NCI-H2029 treated with DMSO at 0.1 percent for 48 hours (cell line): Measurements from ENCODE around the gene CPPED1.

ENCODE experiments used
- DNase-seq: peaks from one replicate; lab custom pipeline; 2025; lab: John Stamatoyannopoulos, UW

CPPED1 gene

GRCh38 chr16:12646490-12647274 is 157.0 kb downstream of the CPPED1 start:
- DNase-seq, result peak; percentile 34

GRCh38 chr16:12646098-12646489 is 157.6 kb downstream of the CPPED1 start:
- DNase-seq, result no peak

- no peak for DNase-seq
Observed at GRCh38 chr16:12643034-12643455, 160.6 kb downstream of the CPPED1 start.

- no peak for DNase-seq
Observed at GRCh38 chr16:12639044-12639443, 164.6 kb downstream of the CPPED1 start.

GRCh38 chr16:12637002-12637401 is 166.7 kb downstream of the CPPED1 start:
- no peak for DNase-seq

GRCh38 chr16:12629271-12629670 is 174.4 kb downstream of the CPPED1 start:
- DNase-seq, result no peak

GRCh38 chr16:12628536-12628935 is 175.2 kb downstream of the CPPED1 start:
- DNase-seq, result no peak

GRCh38 chr16:12627394-12627793 is 176.3 kb downstream of the CPPED1 start:
- no peak for DNase-seq

GRCh38 chr16:12626411-12626810 is 177.3 kb downstream of the CPPED1 start:
- no peak for DNase-seq

GRCh38 chr16:12625716-12626115 is 178.0 kb downstream of the CPPED1 start:
- DNase-seq, result no peak

GRCh38 chr16:12625068-12625467 is 178.6 kb downstream of the CPPED1 start:
- DNase-seq, result no peak

GRCh38 chr16:12620150-12620549 is 183.5 kb downstream of the CPPED1 start:
- DNase-seq, result no peak

- DNase-seq, result no peak
Observed at GRCh38 chr16:12618515-12618914, 185.2 kb downstream of the CPPED1 start.

GRCh38 chr16:12617401-12617819 is 186.3 kb downstream of the CPPED1 start:
- DNase-seq, result no peak

- no peak for DNase-seq
Observed at GRCh38 chr16:12614662-12615278, 188.9 kb downstream of the CPPED1 start.

- DNase-seq, result no peak
Observed at GRCh38 chr16:12613992-12614661, 189.6 kb downstream of the CPPED1 start.

- no peak for DNase-seq
Observed at GRCh38 chr16:12613131-12613991, 190.3 kb downstream of the CPPED1 start.

GRCh38 chr16:12612598-12613101 is 191.0 kb downstream of the CPPED1 start:
- no peak for DNase-seq

GRCh38 chr16:12611916-12612597 is 191.6 kb downstream of the CPPED1 start:
- DNase-seq, result no peak

- DNase-seq, result no peak
Observed at GRCh38 chr16:12611006-12611477, 192.6 kb downstream of the CPPED1 start.
